ENCODE data around the gene AHCYL1.

Gene AHCYL1

DNA sequence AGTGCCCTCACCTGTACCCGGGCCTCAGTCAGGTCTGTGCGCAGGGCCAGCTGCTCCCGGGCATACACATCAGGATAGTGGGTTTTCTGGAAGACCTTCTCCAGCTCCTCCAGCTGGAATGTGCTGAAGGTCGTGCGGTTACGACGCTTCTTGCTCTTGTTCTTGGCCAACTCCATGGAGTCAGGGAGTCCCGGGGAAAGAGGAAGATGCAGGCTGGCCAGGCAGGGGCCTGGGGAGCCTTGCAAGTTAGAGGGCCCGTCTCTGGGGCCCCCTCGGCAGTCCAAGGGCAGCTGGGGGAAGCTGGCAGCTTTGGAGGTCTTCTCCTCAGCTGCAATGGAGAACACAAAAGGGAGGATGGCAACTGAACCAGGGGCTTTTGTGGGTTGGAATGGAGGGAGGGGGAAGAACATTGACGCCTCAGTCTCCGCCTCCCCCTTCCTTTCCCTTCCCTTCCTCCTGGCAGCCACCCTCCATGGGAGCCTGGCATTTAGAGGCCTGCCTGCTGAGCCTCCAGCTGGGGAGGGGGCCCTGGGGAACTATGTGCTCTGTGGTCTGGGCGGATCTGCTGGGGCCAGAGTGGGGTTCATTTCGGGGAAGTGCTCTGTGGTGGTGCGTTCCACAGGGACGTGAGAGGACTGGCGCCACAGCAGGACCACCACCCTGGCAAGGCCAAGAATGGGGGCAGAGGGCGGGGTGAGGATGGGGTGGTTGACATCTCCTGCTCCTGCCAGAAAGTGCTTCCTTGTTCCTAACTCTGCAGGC, 80.2 kb downstream of the AHCYL1 start:
- DNase-seq = no peak

DNA sequence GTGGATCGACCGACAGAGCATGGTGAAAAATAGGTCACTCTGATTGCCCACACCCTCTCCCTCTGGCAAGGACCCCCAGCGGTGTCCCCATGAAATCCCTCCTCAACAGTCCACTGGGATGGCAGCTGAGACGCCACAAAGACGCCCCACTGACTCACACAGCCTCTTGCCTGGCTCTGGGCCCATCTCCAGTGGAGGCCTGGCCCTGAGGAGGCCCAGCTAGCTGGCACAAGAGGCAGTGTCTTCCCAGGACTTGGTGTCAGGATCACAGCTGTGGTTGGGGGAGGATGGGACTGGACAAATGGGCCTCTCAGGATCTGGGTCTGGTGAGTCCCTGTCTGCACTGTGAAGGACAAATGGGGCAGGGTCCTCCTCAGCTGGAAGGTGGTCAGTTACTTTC, 81.3 kb downstream of the AHCYL1 start:
- DNase-seq = no peak

DNA sequence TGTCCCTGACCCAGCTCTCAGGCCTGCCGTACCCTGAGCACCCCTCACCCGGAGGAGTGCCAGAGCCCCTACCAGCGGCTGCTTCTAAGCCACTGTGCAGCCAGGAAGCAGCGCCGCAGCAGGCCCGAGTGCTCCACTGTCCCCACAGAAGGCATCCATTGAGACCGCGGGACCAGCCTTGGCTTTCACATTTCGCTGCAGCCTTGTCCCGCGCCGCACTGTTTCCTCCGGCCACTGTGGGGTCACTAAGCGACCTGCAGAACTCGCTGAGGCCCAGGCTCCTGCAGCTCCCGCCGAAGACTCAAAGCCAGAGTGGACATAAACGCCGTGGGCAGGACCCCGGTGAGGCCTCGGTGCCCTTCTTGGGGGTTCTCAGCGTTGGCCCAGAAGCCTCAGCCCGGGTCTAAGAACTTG, 82.9 kb downstream of the AHCYL1 start:
- no peak for DNase-seq

DNA sequence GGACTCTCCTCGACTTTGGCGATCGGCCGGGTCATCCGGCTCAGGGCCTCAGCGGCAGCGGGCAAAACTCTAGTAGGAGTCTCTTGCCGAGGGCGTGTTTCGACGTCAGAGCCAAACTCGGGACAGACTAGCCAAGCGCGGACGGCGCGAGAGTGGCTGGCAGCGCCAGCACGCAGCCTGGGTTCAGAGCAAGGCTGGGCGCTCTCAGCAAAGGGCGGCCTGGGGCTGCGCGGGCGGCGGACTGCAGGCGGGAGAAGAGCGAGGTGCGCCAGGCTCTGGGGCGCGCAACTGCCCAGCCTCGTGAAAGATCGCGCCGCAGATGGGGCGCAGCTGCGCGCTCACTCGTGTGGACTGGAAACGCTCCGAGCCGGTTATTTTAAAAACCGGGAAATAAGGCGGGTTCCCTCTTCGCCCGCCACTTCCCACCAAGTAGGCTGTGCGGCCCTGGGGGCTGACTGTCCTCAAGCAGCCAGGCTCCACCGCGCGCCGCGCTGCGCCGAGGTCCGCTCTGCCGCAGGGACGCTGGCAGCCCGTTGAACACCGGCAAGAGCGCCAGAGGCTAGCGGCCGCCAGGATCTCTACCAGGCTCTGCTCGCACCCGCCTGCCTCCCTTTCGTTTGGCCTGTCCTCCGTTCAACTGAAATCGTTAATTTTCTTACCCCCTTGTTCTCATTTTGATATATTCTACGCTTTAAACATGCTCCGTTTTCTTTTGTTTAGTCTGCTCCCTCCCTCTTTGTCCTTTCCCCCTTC, 83.5 kb downstream of the AHCYL1 start:
- DNase-seq = no peak

DNA sequence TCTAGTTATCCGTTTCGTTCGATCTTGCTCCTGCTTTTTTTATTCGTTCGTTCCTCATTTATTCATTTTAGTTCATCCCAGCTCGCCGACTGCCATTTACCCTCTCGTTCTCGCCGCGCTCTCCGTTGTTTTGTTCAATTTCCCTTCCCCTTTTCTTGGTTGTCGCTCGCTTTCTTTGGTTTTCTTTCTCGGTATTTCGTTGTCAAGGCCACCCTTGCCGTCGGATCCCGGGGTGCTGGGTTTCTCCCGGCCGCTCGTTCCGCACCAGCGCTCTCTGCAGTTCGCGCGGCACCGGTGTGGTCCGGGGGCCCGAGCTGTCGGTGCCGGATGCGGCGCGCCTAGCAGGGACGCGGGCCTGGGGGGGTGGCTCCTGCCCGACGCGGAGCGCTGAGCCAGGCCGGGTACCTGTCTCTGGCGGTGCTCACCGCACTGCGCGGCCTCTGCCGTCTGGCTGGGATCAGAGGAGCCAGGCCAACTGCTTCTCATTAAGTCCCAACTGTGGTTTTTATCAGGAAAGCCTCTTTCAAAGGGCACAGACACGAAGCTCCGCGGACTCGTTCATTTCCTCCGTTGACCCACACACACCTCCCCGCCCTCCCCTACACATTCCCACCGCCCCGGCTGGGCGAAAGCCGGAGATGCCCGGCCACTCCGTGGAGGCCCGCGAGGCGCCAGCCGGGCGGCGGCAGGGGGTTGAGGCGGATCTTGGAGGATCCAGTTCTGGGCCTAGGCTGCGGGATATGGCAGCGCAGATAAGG, 84.3 kb downstream of the AHCYL1 start:
- no peak for DNase-seq

DNA sequence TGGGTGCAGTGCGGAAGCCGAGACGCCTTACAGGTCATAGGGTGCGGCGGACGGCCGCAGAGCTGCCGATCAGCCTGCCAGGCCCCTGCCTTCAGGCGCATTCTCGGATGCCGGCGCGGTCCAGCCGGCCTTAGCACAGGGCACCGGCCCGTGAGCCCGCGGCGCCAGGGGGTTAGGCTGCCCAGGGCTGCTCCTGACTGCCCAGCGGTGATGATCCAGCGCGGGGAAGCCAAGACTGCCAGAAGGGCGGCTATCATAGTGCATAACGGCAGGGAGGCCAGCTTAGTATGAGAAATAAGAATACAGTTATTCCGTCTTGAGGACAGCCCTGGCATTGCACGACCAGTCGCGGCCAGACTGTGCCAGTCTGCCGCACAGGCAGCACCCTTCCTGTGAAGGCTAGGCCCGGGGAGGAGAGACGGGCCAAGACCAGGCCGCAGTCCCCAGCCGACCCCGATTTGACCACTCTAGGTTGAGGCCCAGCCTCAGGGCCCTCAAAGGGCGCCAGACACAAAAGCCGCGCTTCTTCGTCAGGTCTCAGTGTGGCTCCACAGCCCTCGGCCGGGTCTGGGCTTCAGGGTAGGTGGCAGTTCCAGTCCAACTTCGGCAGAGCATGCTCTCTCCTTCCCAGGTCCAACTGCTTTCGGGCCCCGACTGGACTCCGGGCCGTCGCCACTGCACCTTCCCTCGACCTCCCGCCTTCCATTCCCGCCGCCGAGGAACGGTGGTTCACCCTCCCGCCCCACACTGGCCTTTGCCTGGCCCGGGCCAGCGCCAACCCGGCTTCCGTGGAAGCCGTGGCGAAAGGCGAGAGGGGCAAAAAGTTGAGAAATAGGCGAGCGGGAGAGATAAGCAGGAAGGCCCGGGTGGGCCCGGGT, 85.1 kb downstream of the AHCYL1 start:
- DNase-seq = no peak

DNA sequence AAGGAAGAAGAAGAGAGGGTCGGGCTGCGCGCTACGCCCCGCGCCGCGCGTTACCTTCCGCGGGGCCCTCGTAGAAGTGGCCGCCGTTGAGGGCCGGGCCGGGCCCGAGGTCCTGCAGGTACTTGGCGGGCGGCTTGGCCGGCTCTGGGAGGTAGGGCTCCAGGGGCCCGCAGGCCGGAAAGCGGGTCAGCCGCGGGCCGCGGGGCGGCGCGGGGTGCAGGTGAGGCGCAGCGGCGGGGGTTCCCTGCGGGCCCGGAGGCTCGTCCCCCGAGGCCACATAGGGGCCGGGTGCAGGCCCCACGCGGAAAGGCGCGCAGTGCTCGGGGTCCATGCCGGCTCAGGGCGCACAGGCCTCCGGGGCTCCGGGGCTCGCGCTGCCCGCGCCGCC, 85.7 kb downstream of the AHCYL1 start:
- no peak for DNase-seq

DNA sequence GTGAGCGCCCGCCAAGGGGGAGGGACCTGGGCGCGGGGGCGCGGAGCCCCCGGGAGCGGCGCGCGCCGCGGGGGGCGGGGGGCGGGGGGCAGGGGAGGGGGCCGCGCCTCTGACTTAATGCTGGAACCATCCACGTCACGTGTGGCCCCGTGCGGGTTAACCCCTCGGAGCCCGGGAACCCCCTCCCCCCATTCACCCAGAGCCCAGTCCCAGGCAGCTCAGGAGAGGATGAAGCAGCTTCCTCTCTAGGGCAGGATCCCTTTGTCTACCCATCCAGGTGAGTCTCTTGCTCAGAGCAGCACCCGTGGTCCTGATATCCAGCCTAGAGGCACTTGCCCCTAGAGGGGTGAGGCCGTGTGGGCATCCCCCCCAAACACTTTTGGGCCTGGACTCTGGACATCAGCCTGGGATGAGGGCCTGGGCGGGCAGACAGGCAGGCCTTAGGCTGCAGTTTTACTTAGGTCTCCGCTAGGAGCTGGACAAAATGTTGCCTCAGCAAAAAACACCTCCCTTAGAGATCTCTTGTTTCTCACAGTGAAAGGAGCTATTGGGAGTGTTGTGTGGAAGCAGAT, 86.2 kb downstream of the AHCYL1 start, which contains the start of gene ALX3:
ALX3 (minus strand) TSS at position 2 of the 572 bp plus-strand sequence. CDS start 60 bp downstream, outside the sequence.
- DNase-seq = no peak

Measured in NCI-H187 (cell line).